SIG-M5 (cell line): Measurements from ENCODE around the gene ZEB2.
A peak's percentile ranks its signal among the peaks of the same experiment; 100 is the strongest.

ENCODE experiments used
- DNase-seq: peaks from one replicate; lab custom pipeline; 2025; lab: John Stamatoyannopoulos, UW

ZEB2 gene

DNA sequence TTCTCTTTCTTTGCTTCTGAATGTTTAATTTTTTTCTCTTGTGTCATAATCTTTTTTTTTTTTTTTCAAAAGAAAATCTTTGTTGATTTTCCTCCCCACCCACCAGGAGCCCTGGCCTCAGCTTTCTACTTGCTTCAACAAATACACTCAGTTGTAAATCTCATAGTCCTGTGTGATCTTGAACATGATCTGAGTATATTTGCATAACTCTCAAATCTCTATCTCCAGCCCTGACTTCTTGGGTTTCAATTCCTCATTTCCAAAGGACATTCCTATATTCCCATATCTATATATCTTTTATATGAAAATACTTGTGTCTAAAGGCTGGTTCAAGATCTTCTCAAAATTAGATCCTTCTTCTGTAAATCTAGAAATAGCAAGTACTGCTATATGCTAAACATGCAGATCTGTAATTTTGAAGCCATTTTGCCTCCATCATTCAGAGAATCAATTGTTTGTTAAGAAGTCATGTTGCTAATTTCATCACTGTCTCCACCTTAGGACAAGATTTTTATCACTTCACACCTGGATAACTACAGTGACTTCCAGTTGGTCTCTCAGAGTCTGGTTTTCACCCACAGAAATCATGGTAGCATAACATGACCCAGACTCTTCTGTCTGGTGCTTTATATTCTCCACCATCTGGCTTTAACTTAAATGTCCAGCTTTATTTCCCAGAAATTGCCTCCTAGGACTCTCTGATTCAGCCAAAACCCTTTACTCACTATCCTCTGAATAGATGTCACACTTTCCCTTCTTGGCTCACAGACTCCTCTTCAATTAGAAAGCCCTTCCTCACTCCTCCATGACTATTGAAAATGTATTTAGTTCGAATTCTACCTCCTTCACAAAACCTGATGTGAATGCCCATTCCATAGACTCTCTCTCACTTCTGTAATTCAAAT is 98.1 kb downstream of the ZEB2 start:
- DNase-seq, result no peak

DNA sequence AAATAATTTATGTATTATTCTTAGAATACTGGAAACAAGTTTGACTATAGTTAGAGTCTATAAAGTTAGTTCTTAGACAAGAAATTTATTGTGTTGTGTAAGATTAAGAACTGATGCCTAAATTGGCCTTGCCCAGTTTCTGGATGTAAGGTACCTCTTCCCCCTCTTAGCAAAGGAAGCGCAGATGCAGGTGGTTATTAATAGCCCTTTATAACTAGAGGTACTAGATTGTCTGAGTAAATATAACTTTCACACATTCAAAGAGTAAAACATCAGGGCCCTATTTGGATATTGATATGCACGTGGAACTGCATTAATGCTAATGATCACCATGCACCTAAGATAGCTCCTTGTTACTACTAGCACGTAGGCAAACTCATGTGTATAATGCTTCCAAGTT is 100.7 kb downstream of the ZEB2 start:
- DNase-seq, result no peak

DNA sequence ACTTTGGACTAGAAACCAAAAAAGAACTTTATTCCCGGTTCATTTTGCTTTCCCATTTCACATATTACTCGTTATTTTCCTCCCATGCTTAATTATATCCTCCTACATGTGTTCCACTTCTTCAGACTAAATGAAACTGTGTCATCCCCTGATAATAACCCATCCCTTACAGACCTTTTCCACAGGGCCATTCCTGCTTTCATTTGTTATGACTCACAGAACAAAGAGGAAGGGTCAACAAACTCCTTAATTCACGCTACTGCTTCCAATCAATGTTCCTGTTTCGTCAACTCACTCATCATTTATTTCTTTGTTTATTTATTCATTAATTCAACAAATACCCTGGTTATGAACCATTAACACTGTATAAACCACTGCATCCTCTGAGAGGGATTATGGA is 104.5 kb downstream of the ZEB2 start:
- DNase-seq, result no peak

DNA sequence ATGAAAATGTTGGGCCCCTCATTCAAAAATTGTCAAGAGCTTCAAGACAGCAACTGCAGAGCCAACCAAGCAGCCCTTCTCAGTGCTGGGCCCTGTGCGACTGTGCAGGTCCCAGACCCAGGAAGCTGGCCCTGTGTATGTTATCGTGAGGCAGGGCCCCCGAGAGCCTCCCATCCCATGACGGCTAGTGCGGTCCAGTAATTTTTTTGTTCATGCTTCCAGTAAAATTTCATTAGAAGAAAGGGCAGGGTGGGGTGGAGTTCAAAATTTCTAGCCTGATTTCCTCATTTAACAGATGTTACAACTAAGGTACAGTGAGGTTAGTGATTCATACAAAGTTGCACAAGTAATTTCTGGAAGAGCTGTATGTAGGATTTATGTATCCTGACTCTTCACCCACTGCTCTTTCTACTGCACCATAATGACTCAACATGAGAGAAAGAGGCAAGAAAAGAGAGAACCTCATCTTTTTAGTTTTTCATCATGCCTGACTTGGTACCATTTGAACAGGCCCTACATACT is 105.5 kb downstream of the ZEB2 start:
- peak; percentile 96 for DNase-seq

DNA sequence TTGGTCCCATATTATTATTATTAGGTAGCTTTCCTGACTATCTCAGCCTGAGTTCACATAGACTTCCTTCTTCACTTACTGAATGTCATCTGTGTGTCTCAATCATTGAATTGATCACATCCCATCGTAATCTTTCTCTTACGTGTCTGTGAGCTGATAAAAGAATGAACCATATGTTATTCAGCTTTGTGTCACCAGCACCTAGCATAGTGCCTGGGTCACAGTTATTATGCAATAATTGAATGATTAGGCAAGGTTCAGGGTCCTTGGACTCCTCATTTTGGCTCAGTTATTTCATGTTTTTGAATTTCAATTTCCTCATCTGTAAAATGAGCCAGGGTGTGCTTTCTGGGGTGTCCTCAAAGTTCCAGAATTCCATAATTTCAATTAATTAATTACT is 107.2 kb downstream of the ZEB2 start:
- DNase-seq, result no peak

DNA sequence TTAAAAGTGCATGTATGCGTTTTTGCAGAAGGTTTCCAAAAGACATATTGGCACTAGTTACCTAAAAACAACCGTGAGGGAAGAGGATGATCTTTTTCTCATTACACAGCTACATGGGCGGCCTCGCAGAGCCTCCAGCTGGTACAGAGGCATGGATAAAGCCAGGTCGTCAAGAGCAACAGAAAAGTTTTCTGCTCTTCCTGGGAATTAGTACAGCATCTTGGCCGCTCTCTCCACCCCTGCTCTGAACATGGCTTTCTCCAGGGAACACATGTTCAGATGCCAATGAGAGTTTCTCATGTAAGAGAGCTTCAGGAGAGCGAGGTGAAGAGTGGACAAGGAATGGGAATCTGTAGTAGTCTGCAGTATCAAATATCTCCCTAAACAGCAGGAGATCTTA is 108.4 kb downstream of the ZEB2 start:
- DNase-seq, result no peak

DNA sequence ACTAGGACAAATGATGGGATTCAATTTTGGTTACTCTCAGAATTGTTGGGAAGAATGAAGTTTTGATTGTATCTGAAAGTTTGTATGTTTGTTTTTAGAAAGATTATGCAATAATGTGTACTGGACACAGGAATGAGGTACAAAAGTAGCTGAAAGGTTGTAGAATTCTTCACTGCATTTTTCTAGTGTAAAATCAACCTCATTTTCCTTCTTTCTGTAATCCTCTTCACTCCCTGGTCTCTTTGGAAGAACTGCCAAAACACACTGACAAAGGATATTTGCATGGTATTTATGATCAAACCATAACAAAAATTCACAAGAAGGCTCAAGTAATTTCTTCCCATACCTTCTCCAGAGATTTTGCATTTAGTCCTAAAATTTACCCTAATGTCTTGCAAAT is 110.7 kb downstream of the ZEB2 start:
- DNase-seq, result no peak

DNA sequence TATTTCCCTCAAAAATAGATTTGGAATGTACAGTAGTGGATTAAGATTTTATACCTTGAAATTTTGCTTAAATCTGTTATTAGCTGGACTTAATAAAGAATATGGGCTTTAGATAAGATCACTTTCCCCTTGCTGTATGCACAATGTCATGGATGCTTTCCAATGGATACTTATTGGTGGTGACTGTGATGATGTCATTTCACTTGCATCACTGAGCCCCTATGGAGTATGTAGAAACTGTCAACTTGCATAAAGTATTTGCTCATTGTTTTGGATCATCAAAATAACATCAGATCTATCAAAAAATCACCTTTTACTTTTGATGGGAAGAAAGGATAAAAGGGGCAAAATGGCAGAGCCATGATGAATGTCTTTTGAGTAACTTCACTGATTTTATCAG is 112.7 kb downstream of the ZEB2 start:
- no peak for DNase-seq

DNA sequence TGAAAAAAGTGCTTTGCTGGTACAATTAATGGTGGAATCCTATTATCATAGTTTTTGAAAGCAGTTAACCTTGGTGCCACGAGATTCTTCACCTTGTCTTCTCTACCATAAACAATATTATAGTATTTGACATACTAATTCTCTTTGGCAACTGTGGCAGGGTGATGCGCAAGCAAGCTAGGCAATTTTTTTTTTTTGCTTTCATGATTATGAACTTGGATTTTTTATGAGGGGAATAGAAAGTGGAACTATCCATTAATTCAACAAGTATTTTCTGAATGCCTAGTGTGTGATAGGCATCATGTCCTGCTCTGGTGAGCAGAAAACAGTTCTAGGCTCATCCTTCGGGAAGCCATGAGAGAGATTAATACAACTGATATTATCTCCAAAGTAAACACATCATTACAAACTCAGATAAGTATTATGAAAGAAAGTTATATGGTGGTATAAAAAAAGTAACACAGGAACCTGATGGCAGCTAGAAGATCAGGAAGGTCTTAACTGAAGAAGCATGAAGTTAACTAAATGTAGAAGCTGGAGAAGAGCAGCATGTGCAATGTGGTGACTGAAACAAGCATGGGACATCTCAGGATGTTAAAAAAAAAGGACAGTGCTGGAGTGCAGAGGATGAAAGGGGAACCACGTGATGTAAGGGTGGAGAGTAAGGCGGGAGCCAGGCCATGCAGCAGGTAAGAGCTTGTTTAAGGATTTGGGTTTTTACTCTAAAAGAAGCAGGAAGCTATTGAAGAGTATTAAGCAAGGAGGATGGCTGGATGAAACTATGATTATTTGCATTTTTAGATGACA is 113.7 kb downstream of the ZEB2 start:
- no peak for DNase-seq

DNA sequence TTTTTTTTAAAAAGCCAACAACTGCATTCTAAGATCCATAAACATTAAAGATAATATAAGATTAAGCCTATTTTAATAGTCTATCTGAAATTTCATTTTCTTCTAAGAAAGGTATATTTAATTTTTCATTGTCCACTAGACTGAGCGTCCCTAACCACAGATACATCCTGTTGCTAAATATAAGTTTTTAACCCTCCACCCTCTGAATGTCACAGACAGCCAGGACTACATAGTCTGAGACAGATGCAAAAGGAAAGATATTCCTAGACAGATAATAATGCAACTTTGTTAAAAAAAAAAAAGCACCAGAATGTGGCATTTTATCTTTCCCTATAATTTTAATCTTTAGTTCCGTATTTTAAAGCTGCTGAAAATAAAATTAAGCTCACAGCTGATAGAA is 114.6 kb downstream of the ZEB2 start:
- DNase-seq, result no peak

DNA sequence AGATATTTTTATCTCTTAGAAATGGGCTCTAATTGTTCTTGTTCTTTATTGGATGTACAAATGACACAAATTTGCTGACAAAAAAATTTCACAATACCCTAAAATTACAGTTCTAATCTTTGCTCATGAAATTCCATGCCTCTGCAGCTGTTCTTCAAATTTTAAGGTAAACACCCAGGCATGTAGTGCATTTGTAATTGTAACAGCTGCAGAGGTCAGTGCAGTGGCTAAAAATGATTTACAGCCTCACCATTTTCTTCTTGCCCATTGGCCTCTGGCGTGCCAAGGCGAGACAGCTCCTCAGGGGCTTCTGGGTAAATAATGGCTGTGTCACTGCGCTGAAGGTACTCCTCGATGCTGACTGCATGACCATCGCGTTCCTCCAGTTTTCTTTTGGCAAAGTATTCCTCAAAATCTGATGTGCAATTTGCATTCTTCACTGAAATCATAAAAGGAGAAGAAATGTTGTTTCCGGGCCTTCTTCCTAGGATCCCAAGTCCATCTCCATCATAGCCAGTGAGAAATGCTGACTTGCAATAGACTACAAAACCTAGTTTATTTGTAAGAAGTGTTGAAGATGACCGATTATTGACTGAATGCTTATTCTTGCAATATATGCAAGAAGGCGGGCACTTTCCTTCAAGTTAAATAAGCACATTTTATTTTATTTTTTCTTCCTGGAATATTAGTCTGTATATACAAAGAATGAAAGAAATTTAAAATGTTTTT is 115.2 kb downstream of the ZEB2 start:
- no peak for DNase-seq

DNA sequence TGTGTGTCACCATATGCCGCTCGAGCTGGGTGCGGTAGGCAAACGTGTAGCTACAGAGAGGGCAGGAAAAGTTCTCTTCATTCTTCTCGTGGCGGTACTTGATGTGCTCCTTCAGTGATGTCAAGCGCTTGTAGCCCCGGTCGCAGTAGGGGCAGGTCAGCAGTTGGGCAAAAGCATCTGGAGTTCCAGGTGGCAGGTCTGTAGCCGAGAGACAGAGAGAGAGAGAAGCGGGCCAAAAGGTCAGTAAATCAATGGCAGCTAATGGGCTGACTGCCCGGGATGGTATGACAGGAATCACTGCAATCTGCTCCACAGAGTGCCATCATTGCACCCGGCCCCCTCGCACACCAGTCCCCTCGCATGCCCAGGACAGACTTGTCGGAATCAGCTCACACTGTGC is 116.0 kb downstream of the ZEB2 start:
- no peak for DNase-seq

DNA sequence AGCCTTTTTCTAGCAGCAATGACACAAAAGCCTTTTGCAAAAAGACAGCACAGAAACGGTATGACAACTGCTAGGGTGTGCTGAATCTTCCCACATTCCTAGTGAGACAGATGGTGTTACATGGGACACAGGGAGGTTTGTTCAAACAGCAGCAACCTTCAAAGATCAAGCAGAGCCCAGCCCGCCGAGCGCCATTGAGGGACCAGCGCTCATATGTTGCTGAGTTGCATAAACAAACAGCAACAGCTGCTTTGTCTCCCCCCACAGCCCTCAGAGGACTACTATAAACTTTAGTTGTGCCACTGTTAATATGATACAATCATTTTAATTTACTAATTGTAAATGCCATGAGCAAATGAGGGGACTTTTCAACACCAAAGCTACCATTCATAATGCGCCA is 117.7 kb downstream of the ZEB2 start:
- DNase-seq, result no peak

DNA sequence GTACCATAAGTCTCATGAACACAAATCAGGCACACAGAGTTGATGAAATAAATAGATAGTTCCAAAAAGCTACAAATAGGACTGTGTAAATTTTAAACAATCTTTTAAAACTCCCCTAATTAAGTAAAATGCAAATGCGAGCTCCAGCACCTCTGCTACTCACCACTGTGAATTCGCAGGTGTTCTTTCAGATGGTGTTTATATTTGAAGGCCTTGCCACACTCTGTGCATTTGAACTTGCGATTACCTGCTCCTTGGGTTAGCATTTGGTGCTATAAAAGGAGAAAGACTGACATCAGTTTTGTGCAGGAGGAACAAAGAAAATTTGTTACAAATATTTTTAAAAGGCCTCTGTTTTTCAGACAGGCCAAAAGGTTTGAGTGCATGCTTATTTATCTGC is 118.9 kb downstream of the ZEB2 start:
- DNase-seq, result no peak

DNA sequence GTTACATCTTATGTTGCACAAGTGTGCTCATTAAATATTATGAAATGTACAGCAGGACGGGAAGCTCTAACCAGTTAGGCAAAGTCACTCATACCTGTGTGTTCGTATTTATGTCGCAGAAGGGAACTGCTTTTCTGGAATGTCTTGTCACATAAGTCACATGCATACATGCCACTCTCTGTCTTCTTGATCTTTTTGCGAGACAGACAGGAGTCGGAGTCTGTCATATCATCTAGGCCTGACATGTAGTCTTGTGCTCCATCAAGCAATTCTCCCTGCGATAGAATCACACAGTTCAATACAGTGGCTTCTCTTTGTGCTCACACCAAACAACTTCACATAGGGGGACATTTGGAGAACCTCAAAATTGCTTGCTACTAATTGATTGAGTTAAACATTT is 123.6 kb downstream of the ZEB2 start:
- DNase-seq, result no peak

DNA sequence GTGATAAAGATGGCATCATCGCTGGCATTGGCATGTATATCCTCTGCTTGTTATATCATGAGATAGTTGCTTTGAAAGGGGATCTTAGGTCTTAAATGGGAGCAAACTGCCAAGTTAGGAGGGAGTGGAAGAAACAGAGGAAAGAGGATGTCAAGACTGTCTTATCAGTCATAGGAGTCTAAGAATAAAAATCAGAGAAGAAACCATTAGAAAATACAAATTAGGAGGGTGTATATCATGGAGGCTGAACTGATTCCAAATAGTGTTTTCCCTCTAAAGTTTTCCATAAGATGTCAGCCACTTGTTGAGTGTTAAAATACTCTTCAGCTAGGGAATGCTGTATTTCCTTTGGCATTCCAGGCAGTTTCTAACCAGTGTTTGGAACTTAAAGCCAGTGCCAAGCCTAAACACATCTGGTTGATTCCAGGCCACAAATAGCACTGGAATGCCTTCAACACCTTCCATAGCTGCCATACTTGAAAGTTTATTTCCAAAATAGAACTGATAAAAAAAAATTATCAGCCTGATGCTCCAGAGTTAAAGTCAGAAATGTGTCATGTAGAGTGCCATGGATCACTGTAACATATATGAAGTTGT is 129.4 kb downstream of the ZEB2 start:
- DNase-seq, result no peak

DNA sequence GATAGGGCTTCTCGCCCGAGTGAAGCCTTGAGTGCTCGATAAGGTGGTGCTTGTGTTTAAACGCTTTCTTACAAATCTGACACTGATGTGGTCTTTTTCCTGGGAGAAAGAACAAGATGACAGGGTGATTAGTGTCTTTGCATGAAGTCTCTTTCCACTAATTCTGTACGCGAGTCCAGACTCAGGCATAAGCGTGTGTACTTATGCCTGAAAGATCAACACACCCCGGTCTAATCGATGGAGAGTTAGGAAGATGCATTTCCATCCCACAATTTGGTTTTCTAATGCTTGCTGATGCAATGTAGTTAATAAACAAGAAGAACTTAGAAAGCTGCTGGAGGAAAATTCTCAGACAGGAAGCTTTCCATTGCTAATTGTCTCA is 130.0 kb downstream of the ZEB2 start:
- DNase-seq, result no peak

DNA sequence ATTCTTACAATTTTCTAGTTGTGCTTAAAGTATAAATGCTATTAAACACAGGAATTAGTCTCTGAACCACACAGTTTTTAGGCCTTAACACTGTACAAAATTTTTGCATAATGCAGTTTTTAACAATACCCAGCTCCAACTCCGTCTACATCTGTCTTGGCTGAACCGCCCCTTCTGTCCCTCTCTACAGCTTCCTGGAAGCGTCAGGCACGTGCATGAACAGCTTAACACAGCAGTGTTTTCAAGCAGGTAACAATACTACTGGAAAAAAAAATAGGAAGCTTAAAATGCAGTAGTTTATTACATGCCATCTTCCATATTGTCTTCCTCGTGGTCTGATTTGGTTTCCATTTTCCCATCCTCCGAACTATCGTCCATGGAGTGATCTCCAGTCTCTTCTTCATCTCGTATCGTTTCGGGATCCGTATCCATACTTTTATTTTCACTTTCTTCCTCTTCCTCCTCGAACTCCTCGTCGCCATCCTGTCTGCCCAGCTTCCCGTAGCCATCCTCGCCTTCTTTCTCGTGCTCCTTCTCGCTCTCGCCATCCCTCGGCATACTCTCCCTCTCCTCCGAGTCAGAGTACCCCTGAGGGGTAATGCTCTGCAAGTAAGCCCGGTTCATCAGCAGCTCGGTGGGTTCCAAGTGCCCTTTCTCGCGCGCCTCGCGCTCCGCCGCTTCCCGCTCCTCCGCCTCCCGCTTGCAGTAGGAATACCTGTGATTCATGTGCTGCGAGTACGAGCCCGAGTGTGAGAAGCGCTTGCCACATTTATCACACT is 130.6 kb downstream of the ZEB2 start:
- no peak for DNase-seq

DNA sequence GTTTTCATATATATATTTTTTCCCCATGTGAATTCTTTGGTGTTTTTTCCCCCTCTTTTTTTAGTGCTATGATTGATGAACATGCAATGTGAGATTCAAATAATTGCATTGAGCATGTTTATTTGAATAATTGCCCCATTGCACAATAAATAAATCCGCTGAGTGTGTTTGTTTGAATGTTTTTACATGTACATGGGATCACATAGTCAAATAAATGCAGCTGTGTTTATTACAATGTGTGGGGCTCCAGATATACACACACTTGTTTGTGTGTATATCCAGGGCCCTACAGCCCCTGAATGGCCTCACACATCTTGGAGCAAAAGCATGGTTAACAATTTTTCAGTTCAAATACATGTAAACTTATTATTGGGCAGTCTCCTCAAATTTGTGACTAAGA is 134.5 kb downstream of the ZEB2 start:
- DNase-seq, result no peak

DNA sequence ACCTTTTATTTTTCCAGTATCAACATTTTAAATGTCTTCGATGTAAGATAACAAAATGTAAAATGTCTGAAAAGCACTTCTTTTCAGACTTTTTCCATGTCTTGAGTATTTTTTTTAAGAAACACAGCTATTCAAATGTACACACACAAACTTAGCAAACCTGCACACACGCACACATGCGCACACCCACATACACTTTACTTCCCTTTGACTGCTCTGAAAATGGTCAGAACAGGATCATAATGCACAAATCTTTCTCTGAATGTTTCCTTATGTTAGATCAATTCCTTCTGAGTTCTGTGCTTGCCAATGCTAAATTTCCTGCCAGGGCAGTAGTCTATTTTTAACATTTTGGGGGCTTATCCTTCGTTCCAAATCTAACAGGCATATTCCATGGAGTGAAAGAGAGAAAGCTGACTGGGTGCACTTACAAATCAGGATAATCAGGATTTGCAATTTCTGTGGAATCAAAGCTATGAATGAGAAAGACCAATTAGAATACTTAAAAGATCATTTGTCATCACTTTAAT is 136.3 kb downstream of the ZEB2 start:
- no peak for DNase-seq

DNA sequence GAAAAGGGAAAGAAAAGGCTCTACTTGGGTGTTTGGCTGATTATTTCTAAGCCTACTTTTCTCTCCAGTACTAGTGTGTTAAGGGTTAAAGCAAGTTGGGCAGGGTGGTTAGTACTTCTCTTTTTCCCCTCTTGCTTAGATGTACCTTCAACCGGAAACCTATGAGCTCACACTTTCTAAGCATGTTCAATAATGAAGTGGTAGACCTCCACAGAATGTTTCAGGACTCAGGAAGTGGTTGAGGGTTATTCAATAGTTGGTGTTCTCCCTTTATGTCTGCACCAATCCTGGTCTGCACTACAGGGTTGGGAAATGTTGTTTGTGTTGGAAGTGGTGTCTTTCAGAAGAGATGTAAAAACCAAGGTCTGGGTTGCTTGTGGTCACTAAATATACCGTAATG is 137.1 kb downstream of the ZEB2 start:
- DNase-seq, result peak; percentile 98
